T-cell (primary cell): ENCODE results near the gene C5AR2. TPM values are rescaled to one million over a fixed set of nuclear protein-coding genes. Genes with fewer than 3 reads are reported as not detected.
A peak's percentile ranks its signal among the peaks of the same experiment; 100 is the strongest.

ENCODE experiments used
- ATAC-seq, 4 experiments: fragments of 200-7000 bp in 3 of 4; fragments of 150-1000 bp in 1 of 4; cut with Tn5 transposase; replicated peaks in 1 of 4; 1 replicate in 3 of 4; 2 replicates in 1 of 4; pipeline ENCODE4 v1.10.0; 2021; ENCODE audit warnings: moderate library complexity in 3 of 4, mild to moderate bottlenecking in 2 of 4, moderate number of reproducible peaks in 1 of 4
- CTCF ChIA-PET, 2 donors: fragments of 300-600 bp; sonication (Branson Sonifier 250); formaldehyde crosslinking; loops; one replicate each; lab custom pipeline; 2022; ENCODE audit warnings: antibody characterized with exemption in 2 of 2; lab: Charles Lee
- POLR2A ChIA-PET, 2 donors: fragments of 300-600 bp; sonication (Branson Sonifier 250); formaldehyde crosslinking; loops; one replicate each; lab custom pipeline; 2022; ENCODE audit warnings: antibody characterized with exemption in 2 of 2; lab: Charles Lee
- DNase-seq, 35 experiments: peaks; one replicate each; pipeline versions ENCODE4 v3.0.0 to v3.0.0-alpha.2; 2013 to 2023
- H3K27ac ChIP-seq: one replicate; pipeline ENCODE4 v1.5.1; 2013; ENCODE audit warnings: low read length
- H3K27me3 ChIP-seq, 2 experiments: replicated peaks in 1 of 2; 1 replicate in 1 of 2; 2 replicates in 1 of 2; pipeline versions ENCODE4 v1.6.1 to v1.7.0; 2013; ENCODE audit warnings: low read length in 1 of 2, mixed read lengths in 1 of 2; ENCODE audit not compliant: control insufficient read depth in 2 of 2, insufficient read depth in 2 of 2; ENCODE audit errors: extremely low read depth in 1 of 2
- H3K36me3 ChIP-seq, 2 donors: 1 replicate in 1 of 2; 2 replicates in 1 of 2; pipeline versions ENCODE4 v1.6.1 to v1.7.0; 2013; ENCODE audit warnings: low read length in 1 of 2; ENCODE audit not compliant: control insufficient read depth in 2 of 2, insufficient read depth in 1 of 2; ENCODE audit errors: extremely low read depth in 1 of 2
- H3K4me1 ChIP-seq, 2 experiments: 1 replicate in 1 of 2; 2 replicates in 1 of 2; pipeline versions ENCODE4 v1.6.1 to v1.7.0; 2013; ENCODE audit warnings: low read length in 2 of 2, mixed read lengths in 1 of 2; ENCODE audit not compliant: insufficient read depth in 2 of 2, control insufficient read depth in 1 of 2; ENCODE audit errors: extremely low read depth in 1 of 2
- H3K4me3 ChIP-seq, 2 donors: 1 replicate in 1 of 2; 2 replicates in 1 of 2; pipeline versions ENCODE4 v1.5.1 to v1.7.0; 2013; ENCODE audit warnings: mild to moderate bottlenecking in 2 of 2, low read length in 1 of 2, moderate library complexity in 1 of 2; ENCODE audit not compliant: control insufficient read depth in 1 of 2; ENCODE audit errors: extremely low read depth in 1 of 2
- H3K9me3 ChIP-seq: 2 replicates; pipeline ENCODE4 v1.7.0; 2013
- H3K27ac Mint-ChIP-seq, 2 donors: one replicate each; pipeline ENCODE4 v1.8.0; 2020 to 2021; ENCODE audit warnings: mild to moderate bottlenecking in 2 of 2, mixed read lengths in 2 of 2
- H3K27me3 Mint-ChIP-seq, 2 donors: one replicate each; pipeline ENCODE4 v1.8.0; 2021 to 2022; ENCODE audit warnings: mixed read lengths in 2 of 2
- H3K36me3 Mint-ChIP-seq: one replicate; pipeline ENCODE4 v1.8.0; 2021; ENCODE audit warnings: mixed read lengths
- H3K4me1 Mint-ChIP-seq, 3 donors: one replicate each; pipeline ENCODE4 v1.8.0; 2020 to 2022; ENCODE audit warnings: mixed read lengths in 3 of 3, mild to moderate bottlenecking in 1 of 3
- H3K4me3 Mint-ChIP-seq, 3 donors: one replicate each; pipeline ENCODE4 v1.8.0; 2020 to 2022; ENCODE audit warnings: mild to moderate bottlenecking in 3 of 3, mixed read lengths in 3 of 3, moderate library complexity in 3 of 3
- H3K9me3 Mint-ChIP-seq, 3 donors: one replicate each; pipeline ENCODE4 v1.8.0; 2020 to 2022; ENCODE audit warnings: mixed read lengths in 3 of 3
- WGBS: methylation state at CpG from one replicate; pipeline ENCODE4 v1.1.5; 2013; ENCODE audit warnings: missing lambda C conversion rate; ENCODE audit not compliant: insufficient coverage; 5-methylcytosine and 5-hydroxymethylcytosine counted together
- total RNA-seq, 35 experiments: library from RNA in 6 of 35; stranded (reverse) in 6 of 35; fragments of 120-200 nt in 1 of 35; gene quantifications; one replicate each; pipeline versions ENCODE4 v1.2.1 to v1.2.4 and lab custom pipeline; 2013 to 2026

C5AR2 gene
- total RNA-seq, 5 donors from 2014 or later (not counting 1 experiment from before 2014, with no cell fraction given): 0.40 to 1.5 (median 0.79) TPM

GRCh38 chr19:47390533-47391488 lies 58.8 kb downstream of the C5AR2 start:
- Histone ChIP-seq H3K4me1 (peaks cover 0 to 4% of the 10 kb centered on the region in 2 experiments), H3K36me3 (no peaks in the 10 kb centered on the region), H3K27me3 (peaks cover 0 to 13% of the 10 kb centered on the region in 2 experiments), H3K9me3 (no peaks in the 10 kb centered on the region), H3K4me3 (no peak overlapping the region), H3K27ac (no peak overlapping the region)
- POLR2A ChIA-PET: interaction anchor here in 1 of 2 donors (0.6 kb wide), 1 partner anchor 481 kb away, joined by 3 read pairs; no protein-coding TSS in a partner anchor
- 80% methylated on average over 9 of the region's 20 CpGs for WGBS
- CTCF ChIA-PET: interaction anchor here (0.6 to 1.9 kb wide), 12 partner anchors 8 to 477 kb away, joined by 3 to 23 read pairs (median 4); partner anchors contain the start of genes C5AR1 (in 1 of the 2) and DHX34 (in 1 of the 2)
- Mint-ChIP-seq H3K4me1 (peaks cover 2 to 7% (median 5%) of the 10 kb centered on the region in 3 donors), H3K27ac (no peak overlapping the region), H3K4me3 (no peak overlapping the region), H3K36me3 (no peaks in the 10 kb centered on the region), H3K27me3 (peaks cover 10 to 17% of the 10 kb centered on the region in 2 donors), H3K9me3 (no peaks in the 10 kb centered on the region)
- ATAC-seq (peak in 1 of 4 experiments; percentile 10), DNase-seq (no peak)

- H3K27ac Mint-ChIP-seq: no peak overlapping the region
- peaks cover 0 to 4% of the 10 kb centered on the region in 2 experiments for H3K4me1 ChIP-seq
- POLR2A ChIA-PET: interaction anchor here in 1 of 2 donors (0.6 kb wide), 1 partner anchor 480 kb away, joined by 3 read pairs; no protein-coding TSS in a partner anchor
- no peaks in the 10 kb centered on the region for H3K9me3 ChIP-seq
- no peak overlapping the region for H3K27ac ChIP-seq
- H3K4me3 ChIP-seq: no peak overlapping the region
- ATAC-seq (peak; percentile 77 to 80 (median 78)), DNase-seq (peak; percentile 45 to 86 (median 77))
- no peak overlapping the region for H3K4me3 Mint-ChIP-seq
- H3K27me3 ChIP-seq: peaks cover 0 to 13% of the 10 kb centered on the region in 2 experiments
- no peaks in the 10 kb centered on the region for H3K36me3 ChIP-seq
- CTCF ChIA-PET: interaction anchor here (0.5 to 1.9 kb wide), 12 partner anchors 9 to 313 kb away, joined by 3 to 23 read pairs (median 4); partner anchors contain the start of genes C5AR1 (in 1 of the 2), DHX34 (in 1 of the 2) and MEIS3 (in 1 of the 2)
- WGBS: 40% methylated on average over 8 of the region's 15 CpGs
- H3K36me3 Mint-ChIP-seq: no peaks in the 10 kb centered on the region
- H3K27me3 Mint-ChIP-seq: peaks cover 11 to 19% of the 10 kb centered on the region in 2 donors
- H3K9me3 Mint-ChIP-seq: no peaks in the 10 kb centered on the region
- H3K4me1 Mint-ChIP-seq: peaks cover 2 to 7% (median 5%) of the 10 kb centered on the region in 3 donors
Measured at GRCh38 chr19:47391510-47392223, 59.7 kb downstream of the C5AR2 start.

Other genes starting within 250 kb of the C5AR2 start
- 10 to 100 TPM; 64.0 to 81.4 (median 72.3) TPM for gene ZC3H4, start 218.4 kb upstream of the C5AR2 start, total RNA-seq
- gene SAE1, start 201.3 kb upstream of the C5AR2 start, total RNA-seq: 10 to 100 TPM; 42.6 to 54.9 (median 44.0) TPM
- gene BBC3, start 101.0 kb upstream of the C5AR2 start, total RNA-seq: 10 to 100 TPM; 20.0 to 48.6 (median 39.2) TPM
- 10 to 100 TPM; 40.4 to 57.2 (median 49.7) TPM for gene CCDC9, start 75.7 kb upstream of the C5AR2 start, total RNA-seq
- gene INAFM1, start 57.3 kb upstream of the C5AR2 start, total RNA-seq: 10 to 100 TPM; 11.3 to 19.2 (median 15.6) TPM
- gene C5AR1, start 22.3 kb upstream of the C5AR2 start, total RNA-seq: 1 to 10 TPM; 1.8 to 2.4 (median 2.2) TPM
- gene DHX34, start 17.1 kb downstream of the C5AR2 start, total RNA-seq: 10 to 100 TPM; 13.4 to 30.7 (median 28.8) TPM
- under 1 TPM in 3 of 5 donors, not detected in 2; 0.32 to 0.69 (median 0.54) TPM for gene MEIS3, start 87.4 kb downstream of the C5AR2 start, total RNA-seq
- not detected for gene SLC8A2, start 139.7 kb downstream of the C5AR2 start, total RNA-seq
- gene KPTN, start 152.0 kb downstream of the C5AR2 start, total RNA-seq: 1 to 10 TPM; 2.8 to 5.8 (median 5.4) TPM
- 100 to 1,000 TPM in 2 of 5 donors, 10 to 100 TPM in 3; 81.1 to 119 (median 86.7) TPM for gene NAPA, start 182.9 kb downstream of the C5AR2 start, total RNA-seq
- 1 to 10 TPM in 1 of 5 donors, under 1 TPM in 4; 0.58 to 1.1 (median 0.65) TPM for gene ZNF541, start 241.0 kb downstream of the C5AR2 start, total RNA-seq